ENCODE data around the gene PRR35.

GRCh38 chr16:577796-578195 lies 17.6 kb downstream of the PRR35 start:
- no peak for TF ChIP-seq POLR2A (IDR thresholded peaks at IDR 0.05)
- TF ChIP-seq CTCF (IDR thresholded peaks at IDR 0.05): no peak

All from sigmoid colon (tissue), 3 donors.